GM18951 (cell line): ENCODE measurements around the gene TIMELESS.
"Not testable (repeated sequence)": the region's sequence is repeated elsewhere in the genome, so short reads cannot be mapped to it uniquely, and the experiment has no call there.

ENCODE experiments used
- POLR2A ChIP-seq: IDR thresholded peaks from 4 replicates; pipeline ENCODE4 v1.6.1; 2011; ENCODE audit warnings: mild to moderate bottlenecking; ENCODE audit not compliant: insufficient read length, insufficient read depth; ENCODE audit errors: extremely low read depth
- in situ Hi-C: fragments of 300-500 bp; cut with MboI; formaldehyde crosslinking; loops from one replicate; pipeline ENCODE4 v1.12.0; 2022; ENCODE audit warnings: low sequenced_read_pairs, mixed read lengths, inconsistent platforms; ENCODE audit not compliant: unreplicated experiment

The TIMELESS gene

DNA sequence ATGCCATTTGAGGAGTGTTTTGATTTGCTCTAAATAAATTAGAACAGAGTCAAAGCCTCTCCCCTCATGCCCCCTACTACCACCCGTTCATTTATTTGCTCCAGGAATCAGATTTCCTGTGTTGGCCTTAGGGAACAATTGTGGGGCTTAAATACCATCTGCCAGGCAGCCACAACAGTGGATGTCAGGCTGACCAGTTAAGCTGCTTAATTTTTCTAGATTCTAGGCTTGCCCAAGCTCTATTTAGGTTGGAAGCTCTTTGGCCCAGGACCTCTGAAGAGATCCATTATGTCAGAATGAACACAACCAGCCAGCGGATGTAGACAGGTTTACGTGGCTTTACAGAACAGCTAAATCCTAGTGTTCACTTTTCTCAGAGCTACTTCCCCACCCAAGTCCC lies 1.0 kb upstream of the TIMELESS start:
- in situ Hi-C loops: no loop called here
- TF ChIP-seq POLR2A: no peak

DNA sequence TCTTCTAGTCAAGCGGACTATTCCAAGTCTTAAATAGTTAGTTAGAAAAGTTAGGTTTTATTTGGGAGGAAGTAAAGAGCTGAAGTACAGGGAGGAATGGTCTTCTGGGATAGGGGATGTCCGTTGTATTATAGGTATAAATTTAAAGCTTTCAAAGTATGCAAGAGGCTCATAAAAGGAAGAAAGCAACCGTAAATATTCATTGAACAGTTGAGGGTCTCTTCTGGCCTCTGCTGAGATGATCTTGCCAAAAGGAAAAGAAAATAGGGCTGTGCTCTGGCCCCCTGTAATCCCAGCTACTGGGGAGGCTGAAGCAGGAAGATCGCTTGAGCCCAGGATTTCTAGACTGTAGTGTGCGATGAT lies 377 bp upstream of the TIMELESS start:
- no peak for TF ChIP-seq POLR2A

DNA sequence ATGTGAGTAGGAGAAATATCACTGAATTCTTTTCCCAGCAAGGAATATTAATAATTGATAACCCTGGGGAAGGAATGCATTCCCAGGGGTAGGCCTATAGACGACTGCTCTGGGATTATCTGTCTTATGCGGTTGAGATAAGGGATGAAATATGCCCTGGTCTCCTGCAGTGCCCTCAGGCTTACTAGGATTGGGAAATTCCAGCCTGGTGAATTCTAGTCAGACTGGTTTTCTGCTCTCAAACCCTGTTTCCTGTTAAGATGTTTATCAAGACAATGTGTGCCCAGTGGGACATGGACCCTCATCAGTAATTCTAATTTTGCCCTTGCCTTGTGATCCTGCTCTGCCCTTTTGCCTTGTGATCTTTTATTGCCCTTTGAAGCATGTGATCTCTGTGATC lies 6.0 kb downstream of the TIMELESS start:
- in situ Hi-C loops: not testable (repeated sequence)

More for the DNA sequence above, 377 bp upstream of the TIMELESS start:
- in situ Hi-C loops: no loop called here

DNA sequence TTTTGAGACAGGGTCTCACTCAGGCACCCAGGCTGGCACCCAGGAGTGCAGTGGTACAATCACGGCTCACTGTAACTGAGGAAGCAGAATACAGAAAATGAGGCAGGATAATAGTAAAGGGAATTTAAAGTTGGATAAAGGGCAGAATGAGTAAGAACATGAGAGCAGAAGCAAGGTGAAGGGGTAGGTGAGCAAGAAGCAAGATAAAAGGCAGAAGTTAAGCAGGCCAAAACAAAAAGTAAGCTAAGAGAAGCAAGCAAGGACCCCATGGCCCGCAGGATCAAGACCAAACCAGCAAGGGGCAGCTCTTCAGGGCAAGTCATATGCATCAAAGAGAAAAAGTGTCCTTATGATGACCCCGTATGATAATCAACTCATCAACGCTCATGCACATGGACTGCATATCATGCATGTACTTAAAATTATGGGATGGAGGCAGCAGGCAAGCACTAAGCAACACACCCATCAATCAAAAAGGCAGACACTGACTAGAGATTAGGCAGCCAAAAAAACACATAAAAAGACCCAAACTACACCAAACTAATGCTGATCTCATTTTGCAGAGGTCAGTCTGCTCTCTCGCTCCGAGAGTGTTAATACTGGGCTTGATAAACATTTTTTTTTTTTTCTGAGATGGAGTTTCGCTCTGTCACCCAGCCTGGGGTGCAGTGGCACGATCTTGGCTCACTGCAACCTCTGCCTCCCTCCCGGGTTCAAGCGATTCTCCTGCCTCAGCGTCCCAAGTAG lies 11.6 kb downstream of the TIMELESS start:
- in situ Hi-C loops: no loop called here

DNA sequence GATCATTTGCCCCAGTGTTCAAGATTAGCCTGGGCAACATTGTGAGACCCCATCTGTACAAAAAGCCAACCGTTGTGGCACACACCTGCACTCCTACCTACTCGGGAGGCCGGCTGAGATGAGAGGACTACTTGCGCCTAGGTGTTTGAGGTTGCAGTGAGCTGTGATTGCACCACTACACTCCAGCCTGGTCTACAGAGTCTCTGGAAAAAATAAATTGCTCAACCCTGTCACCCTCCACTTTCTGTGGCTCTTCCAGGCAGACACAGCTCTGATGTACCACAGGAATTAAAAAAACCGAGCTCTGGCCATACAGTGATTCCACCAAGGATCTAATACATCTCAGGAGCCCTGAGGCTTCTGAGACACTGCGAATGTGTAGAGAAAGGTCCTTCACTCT lies 14.4 kb downstream of the TIMELESS start:
- TF ChIP-seq POLR2A: no peak
- in situ Hi-C loops: no loop called here

More for the DNA sequence above, 11.6 kb downstream of the TIMELESS start:
- no peak for TF ChIP-seq POLR2A

DNA sequence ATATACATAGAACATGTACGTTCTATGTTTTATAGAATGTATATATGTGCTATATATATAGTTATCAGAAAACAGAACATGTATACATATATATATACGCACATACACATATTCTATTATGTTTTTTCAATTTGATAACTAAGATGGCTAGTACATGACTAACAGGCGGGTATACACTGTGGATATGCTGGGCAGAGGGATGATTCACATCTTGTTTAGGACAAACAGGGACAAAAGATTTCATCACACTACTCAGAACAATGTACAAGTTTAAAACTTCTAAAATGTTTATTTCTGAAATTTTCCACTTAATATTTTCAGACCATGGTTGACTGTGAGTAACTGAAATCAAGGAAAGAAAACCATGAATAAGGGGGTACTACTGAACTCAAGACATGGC lies 17.4 kb downstream of the TIMELESS start:
- in situ Hi-C loops: no loop called here
- no peak for TF ChIP-seq POLR2A

DNA sequence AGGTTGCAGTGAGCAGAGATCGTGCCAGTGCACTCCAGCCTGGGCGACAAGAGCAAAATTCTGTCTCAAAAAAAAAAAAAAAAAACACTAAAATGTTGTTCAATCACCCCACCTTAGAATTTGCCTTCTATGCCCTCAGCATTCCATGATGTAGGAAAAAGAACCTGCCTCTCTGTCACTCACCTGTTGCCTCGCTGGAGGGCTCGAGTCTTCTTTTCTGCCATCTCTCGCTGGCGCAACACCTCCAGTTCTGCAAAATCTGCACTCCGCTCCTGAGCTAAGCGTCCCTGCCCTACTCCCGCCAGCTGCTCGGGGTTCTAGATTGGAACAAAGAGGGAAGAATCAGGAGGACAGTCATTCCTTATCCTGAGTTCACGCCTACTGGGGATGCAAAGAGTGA lies 17.9 kb downstream of the TIMELESS start:
- TF ChIP-seq POLR2A: no peak
- in situ Hi-C loops: no loop called here

DNA sequence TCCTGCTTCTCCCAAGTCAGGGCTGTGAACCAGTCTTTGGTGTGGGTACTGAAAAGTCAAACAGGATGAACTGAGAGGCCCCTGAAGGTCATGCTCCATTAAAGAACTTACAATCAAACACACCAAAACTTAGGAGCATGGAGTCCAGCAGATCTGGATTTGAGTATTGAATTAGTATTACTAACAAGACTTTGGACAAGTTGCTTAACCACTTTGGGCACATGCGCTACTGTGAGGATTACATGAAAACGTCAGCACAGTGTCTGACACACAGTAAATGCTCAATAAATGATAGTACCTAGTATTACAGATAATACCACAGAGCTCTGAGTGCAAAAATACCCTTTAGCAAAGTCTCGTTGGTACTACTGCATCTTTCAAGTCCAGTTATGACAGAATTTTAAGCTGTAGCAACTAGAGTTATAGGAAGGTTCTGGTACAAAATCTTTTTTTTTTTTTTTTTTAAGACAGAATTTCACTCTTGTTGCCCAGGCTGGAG lies 23.2 kb downstream of the TIMELESS start:
- TF ChIP-seq POLR2A: no peak
- in situ Hi-C loops: no loop called here

DNA sequence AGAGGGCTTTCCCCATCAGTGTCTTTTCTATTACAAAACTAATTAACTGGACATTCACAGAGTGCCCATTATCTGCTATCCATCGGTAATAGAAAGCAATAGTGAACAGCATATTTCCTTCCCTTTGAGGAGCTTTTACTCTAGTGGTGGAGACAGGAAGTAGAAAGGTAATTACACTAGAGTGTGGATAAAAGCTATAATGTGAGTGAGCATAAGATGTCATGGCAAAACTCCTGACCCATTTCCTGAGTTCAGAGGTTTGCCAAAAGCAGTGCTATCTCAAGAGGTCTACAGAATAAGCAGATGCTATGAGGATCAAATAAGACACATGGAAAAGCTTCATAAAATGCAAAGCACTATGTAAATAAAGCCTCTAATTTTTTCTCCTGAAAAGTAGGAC lies 24.0 kb downstream of the TIMELESS start:
- TF ChIP-seq POLR2A: no peak
- in situ Hi-C loops: no loop called here

DNA sequence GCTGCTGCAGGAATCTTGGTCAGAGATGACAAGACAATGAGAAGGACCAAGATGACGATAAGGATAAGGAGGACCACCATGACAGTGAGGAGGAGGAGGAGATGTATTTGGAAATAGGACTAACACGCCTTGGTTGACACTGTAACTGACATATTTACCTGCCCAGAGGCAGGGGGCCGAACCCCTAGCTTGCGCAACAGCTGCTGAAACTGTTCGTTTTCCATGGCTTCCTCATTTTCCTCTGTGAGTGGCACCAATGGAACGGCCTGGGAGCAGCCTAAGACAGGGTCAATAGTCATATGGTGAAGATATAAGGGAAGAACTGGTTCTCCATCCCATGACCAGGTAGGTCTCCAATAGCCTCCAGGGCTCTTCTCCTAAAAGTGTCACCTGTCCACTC lies 28.8 kb downstream of the TIMELESS start:
- no peak for TF ChIP-seq POLR2A
- in situ Hi-C loops: no loop called here

DNA sequence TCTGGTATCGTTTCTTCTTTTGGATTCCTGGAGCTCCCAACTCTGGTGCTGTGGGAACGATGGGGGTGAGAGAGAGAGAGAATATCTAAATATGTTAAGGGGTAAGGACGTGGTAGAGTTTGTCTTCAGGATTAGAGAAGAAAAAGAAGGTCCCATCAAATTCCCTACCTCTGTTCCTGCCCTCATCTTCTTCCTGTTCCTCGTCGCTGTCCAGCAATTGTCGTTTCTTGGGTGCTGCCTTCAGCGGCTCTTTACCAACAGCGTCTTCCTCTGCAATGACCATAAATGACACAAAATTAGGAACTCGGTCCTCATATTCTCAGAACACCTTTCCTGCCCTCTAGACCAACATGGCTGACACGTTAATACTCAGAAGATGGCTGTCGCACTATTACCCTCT lies 31.5 kb downstream of the TIMELESS start:
- no peak for TF ChIP-seq POLR2A
- in situ Hi-C loops: no loop called here

DNA sequence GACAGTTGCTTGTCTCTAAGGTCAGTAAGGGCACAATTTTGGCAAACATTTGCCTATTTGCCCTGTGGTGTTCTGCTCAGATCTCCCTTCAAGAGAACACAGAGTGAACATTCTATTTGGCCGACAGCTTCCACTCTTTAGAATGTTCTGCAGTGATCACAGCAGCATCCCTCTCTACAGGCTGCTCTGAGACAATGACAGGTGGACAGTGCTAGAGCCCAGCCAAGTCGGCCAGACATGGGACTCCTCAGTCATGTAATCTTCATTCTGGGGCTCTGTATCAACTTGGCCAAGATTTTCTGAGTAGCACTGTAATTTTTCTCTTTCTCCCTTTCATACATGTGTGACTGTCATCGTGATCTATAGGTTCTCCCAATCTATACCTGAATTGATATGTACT lies 34.8 kb downstream of the TIMELESS start:
- in situ Hi-C loops: no loop called here
- TF ChIP-seq POLR2A: no peak

DNA sequence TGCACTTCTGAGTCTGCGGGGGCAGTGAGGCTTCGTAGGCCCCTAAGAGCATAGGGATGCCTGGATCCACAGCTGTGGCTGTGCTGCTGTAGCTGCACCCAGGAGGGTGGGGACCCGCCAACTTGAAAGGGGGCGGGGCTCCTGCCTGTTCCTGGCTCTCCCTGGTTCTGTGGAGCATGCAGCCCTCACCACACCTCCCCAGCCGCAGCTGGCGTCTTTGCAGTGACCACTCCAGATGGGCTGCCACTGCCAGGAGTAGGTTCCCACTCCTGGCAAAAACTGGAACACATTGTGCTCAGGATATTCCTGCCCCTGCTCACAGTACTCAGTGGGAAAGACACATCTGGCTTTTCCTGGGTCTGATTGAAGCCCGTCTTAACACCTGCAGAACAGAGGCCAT lies 35.8 kb downstream of the TIMELESS start:
- no peak for TF ChIP-seq POLR2A
- in situ Hi-C loops: no loop called here

DNA sequence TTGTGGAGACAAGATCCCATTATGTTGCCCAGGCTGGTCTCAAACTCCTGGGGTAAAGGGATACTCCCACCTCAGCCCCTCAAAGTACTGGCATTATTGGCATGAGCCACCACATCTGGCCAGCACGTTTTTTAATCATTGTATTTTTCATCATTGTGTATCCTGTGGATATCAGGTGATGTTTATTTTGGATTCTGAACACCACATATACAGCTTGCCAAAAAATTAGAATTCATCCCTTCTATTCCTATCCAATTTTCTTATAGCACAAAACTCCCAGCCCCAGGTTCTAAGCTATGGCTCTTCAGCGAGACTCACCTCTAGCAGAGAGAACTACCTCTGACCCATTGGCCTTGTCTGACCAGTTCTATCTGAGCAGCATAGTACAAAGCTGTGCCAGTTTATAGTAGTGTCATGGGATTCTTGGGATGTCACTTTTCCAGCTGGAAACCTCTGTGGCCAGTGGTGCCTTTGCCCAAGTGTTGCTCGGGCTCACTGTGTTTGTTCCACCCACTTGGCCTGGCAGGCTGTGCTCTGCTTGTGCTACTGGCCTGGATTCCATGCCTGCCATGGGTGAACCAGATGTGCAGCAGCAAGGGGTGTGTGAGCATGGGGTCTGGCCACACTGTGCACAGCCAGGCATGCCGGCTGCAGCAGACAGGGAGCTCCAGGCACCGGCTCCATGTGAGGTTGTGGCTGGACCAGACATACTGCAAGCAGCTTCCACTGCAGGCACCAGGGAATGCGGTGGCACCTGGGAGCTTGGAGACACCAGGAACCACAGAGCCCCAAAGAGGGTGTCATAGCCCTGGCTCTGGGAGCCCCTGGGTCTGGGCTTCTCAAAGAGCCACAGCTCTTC lies 37.2 kb downstream of the TIMELESS start:
- TF ChIP-seq POLR2A: no peak
- in situ Hi-C loops: no loop called here
